Tibial nerve (tissue), 3 donors: ENCODE data around the gene TENM3.

Source experiments
- CTCF ChIP-seq, 5 experiments: fragments of 200-600 bp in 3 of 5; fragments of 450-650 bp in 2 of 5; sonication (generic) in 3 of 5; IDR thresholded peaks; one replicate each; pipeline ENCODE4 v1.5.1; 2016 to 2019; ENCODE audit warnings: antibody characterized with exemption in 5 of 5, mild to moderate bottlenecking in 3 of 5, moderate library complexity in 2 of 5
- POLR2A ChIP-seq, 2 donors: fragments of 450-650 bp; IDR thresholded peaks; one replicate each; pipeline ENCODE4 v1.6.1; 2017; ENCODE audit warnings: antibody characterized with exemption in 2 of 2, mild to moderate bottlenecking in 2 of 2, moderate library complexity in 2 of 2

GRCh38 chr4:182465114-182465513, 221.9 kb downstream of the TENM3 start:
- no peak for TF ChIP-seq CTCF (IDR thresholded peaks at IDR 0.05)
- no peak for TF ChIP-seq POLR2A (IDR thresholded peaks at IDR 0.05)
